Heart left ventricle (tissue), 13 donors: Measurements from ENCODE around the gene WDR18.

Experiments used
- CTCF ChIP-seq, 12 donors: fragments of 200-600 bp; sonication (generic) in 4 of 12; IDR thresholded peaks; one replicate each; pipeline versions ENCODE4 v1.5.0 to v1.8.0; 2018 to 2022; ENCODE audit warnings: antibody characterized with exemption in 12 of 12, mild to moderate bottlenecking in 5 of 12
- POLR2A ChIP-seq, 2 donors: fragments of 450-650 bp; IDR thresholded peaks; one replicate each; pipeline ENCODE4 v1.6.1; 2017; ENCODE audit warnings: antibody characterized with exemption in 2 of 2, mild to moderate bottlenecking in 2 of 2, moderate library complexity in 2 of 2
- donor health status: ischemic (EF 13 %, LVEDD 7.1; RV severe dilation, severe dysfunction).
- donor health status: DM: no; HTN: yes; CAD: no.
- donor health status: DM: no; HTN: no; CAD: no.
- donor health status: ischemic (EF 25% LVEDD 6.9; RV normal size, moderate dysfunction).
- donor health status: ischemic (EF 25% LVEDD 5.7; RV mildly dilated, moderate dysfunction).
- donor health status: ischemic (EF 35%, LVEDD 5.7; RV mildly dilated, moderate dysfunction).
- donor health status: nonischemic (EF 11% LVEDD 7.7; RV severe dilation, severe dysfunction).
- donor health status: DM: yes; HTN: yes; CAD: no.
- donor health status: PGD.
- donor health status: ischemic (EF 29% LVEDD 5.4; RV normal size, mild dysfunction).
- donor health status: nonischemic (EF 23%, LVEDD 6.1; RV moderate dilation, normal function).

- TF ChIP-seq CTCF (IDR thresholded peaks at IDR 0.05) (no peak), POLR2A (IDR thresholded peaks at IDR 0.05) (no peak)
Observed at GRCh38 chr19:937259-937694, 46.9 kb upstream of the WDR18 start.
